Measurements from ENCODE around the gene ATP6V0D1. TPM values are rescaled to one million over a fixed set of nuclear protein-coding genes. Genes with fewer than 3 reads are reported as not detected.
"Not testable (repeated sequence)": the region's sequence is repeated elsewhere in the genome, so short reads cannot be mapped to it uniquely, and the experiment has no call there.

The ATP6V0D1 gene
- polyA plus RNA-seq, 4 donors = 89.4 to 94.5 (median 92.3) TPM

DNA sequence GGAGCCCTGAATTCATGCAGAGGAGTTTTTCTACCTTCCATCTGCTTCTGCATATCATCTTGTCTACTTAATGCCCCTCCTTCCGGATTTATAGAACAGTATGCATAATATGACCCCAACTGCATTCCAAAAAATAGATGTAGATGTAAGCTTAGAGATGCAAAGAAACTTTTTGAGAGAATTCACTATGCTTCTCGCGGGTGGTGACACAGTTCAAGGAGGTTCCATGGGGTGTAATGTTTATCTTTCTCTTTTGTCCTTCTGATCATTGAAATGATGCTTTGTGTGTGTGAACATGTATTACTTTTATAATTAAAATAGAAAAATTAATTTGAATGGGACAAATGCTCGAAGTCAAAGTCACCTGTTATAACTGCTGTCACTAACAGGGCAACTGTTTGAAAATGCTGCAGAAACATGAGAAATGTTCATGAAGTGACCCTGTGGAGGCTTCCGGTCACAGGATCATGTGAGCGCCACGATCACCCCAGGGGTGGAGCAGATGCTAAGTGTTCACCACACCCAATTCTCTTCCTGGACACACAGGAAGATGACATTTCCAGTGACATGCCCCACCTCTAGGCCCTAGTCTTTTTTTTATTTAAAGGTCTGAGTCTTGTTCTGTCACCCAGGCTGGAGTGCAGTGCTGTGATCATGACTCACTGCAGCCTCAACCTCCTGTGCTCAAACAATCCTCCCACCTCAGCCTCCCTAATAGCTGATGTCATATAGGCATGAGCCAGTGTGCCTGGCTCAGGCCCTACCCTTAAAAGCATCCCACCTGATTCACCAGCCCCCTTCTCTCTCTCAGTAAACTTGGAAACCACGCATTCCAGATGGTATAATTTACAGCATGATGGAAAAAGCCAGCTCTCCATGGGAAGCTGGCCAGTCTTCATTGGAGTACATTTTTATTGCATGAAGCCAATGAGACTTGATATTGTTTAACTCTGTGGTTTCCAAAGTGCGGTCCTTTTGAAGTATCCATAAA is 23.4 kb upstream of the ATP6V0D1 start:
- DNase-seq (ENCODE audit: low read depth in 4 of 4, low spot score in 2 of 4) = no peak

DNA sequence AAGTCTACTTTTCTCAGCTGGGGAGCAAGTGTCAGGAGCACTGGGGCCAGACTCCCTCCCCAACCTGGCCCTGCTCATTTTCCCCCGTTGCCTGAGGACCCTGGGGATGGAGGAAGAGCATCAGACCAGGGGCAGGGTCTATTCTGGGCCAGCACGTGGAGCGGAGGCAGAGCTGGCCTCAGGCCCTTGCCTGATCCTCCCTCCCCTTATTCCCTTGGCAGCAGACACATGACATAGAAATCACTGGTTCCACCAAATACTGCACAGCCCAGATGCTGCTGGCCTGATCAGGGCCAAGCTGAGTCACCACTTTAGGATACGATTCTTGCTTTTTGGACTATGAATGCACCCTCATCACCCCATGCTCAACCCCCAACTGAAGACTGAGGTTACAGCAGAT is 18.1 kb upstream of the ATP6V0D1 start:
- no peak for DNase-seq (ENCODE audit: low read depth in 4 of 4, low spot score in 2 of 4)

DNA sequence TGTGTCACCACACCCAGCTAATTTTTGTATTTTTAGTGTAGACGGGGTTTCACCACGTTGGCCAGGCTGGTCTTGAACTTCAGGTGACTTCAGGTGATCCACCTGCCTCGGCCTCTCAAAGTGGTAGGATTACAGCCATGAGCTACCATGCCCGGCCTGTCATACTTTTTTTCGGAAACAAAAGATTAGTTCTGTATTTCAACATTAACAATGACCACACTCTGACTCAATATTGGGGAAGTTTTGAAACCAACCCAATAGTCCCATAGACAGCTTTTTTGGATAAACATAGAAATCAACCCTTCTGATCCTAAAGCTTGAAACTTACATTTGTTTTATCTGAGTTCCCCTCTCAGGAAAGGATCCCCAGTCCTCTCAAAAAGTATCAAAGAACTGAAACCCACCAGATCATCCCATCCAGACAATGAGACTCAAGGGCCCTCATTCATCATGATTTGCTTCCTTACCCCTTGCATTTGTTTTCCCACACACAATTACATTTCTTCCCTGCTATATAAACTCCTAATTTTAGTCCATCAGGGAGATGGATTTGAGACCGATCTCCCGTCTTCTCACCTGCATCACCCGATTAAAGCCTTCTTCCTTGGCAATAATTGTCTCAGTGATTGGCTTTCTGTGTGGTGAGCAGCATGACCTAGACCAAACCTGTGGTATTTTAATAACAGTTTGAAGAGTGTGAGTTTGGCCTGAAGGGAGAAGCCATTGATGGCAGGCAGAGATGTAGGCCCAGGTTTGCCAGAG is 9.6 kb upstream of the ATP6V0D1 start:
- DNase-seq (ENCODE audit: low read depth in 4 of 4, low spot score in 2 of 4) = no peak

DNA sequence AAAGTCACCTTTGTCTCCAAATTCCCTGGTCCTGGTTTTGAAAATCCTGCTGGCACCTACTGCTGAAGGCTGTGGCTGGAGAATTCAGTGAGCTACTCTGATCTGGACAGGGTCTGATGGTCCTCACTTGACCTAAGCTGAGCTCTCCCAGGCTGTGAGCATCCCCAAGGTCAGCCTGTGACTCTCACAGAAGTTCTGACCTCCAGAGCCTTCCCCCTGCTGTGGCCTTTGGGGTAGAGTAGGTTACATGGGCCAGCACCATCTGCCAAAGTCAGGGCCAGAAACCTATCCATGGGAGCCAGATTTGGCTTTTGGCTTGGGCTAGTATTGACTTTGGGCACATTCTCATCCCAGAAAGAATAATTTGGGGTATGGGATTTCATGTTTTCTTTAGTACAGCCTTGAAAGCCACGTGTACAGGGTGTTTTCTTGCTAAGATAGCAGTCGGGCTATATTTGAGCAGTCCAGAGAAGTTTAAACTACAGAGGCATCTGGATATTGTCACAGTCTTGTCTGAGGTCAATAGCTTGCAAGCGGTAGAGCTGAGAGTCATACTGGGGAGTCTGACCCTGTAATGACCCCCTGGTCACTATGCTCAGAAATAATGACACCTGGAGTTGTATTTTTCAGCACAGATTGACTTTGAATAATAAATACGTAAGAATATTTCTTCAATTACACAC is 8.6 kb upstream of the ATP6V0D1 start:
- no peak for DNase-seq (ENCODE audit: low read depth in 4 of 4, low spot score in 2 of 4)

DNA sequence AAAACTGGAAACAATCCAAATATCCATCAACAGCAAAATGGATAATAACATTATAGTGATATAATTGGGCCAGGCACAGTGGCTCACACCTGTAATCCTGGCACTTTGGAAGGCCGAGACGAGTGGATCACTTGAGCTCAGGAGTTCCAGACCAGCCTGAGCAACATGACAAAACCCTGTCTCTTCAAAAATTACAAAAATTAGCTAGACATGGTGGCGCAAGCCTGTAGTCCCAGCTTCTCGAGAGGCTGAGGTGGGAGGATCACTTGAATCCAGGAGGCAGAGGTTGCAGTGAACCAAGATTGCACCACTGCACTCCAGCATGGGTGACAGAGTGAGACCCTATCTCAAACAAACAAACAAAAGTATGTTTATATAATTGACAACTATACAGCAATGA is 6.6 kb upstream of the ATP6V0D1 start:
- not testable (repeated sequence) for DNase-seq (ENCODE audit: low read depth in 4 of 4, low spot score in 2 of 4)

DNA sequence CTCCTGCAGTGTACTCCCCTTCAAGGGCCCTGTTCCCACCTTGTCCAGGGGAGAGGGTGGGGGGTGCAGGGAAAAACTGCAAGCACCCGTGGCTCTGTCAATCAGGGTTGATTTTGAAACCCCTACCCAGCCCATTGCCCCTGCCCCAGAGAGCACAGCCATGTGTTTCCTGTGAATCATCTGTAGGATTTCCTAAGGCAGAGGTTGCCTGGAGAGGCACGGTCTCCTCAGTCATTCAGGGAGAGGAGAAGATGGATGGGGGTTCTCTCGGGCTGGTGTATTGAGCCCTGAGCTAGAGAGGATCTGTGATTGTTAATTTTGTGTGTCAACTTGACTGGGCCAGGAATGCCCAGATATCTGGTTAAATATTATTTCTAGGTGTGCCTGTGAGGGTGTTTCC is 5.8 kb upstream of the ATP6V0D1 start:
- DNase-seq (ENCODE audit: low read depth in 4 of 4, low spot score in 2 of 4) = no peak

DNA sequence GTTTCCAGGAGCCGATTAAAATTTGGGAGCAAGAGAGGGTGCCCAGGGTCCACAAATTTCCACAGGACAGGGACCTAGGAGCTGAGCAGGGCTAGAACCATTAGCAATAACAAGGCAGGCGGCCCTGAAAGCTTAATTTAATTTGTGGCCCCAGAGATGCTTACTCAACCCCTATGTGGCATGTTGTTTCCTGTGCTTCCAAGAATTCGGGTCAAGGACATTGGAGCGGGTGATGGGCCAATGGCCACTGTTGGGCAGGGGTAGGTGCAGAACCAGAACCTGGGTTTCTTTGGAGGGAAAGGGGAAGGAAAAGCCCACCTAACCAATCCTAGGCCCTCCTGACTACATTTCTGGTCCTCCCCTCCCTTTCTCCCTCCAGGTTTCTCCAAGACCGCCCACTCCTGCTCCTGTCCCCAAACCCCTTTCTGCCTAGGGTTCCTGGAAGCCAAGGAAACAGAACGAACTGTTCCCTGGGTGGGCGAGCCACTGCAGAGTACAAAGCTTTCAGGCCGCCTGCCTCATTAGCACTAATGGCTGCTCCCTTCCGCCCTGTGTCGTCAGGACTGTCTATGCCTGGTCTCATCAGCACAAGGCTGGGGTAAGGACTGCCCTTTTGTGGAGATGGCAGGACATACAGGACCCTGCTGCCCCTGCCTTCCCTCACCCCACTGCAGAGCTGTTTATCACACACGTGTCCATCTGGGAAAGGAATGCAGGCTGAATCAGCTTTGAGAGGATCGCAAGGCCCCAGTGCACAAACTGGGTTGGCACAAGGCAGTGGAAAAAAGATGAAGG is 3.0 kb upstream of the ATP6V0D1 start:
- no peak for DNase-seq (ENCODE audit: low read depth in 4 of 4, low spot score in 2 of 4)

DNA sequence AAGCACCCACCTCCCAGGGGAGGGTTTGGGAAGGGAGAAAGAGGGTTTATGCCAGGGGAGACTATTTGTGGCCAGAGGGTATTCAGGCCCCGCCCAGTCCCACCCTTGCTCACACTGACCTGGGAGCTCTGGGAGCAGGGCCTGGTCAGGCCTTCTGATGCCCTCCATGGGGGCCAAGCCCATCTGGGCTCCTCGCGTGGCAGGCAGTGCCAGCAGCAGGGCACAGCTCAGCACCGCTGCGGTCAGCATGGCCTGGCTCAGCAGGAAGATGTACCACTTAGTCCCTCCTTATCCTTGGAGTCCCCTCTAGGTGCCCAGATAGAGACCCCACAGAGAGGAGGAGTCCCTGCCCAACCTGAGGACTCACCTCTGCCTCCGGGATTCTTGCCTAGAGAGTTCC is 2.2 kb upstream of the ATP6V0D1 start, which contains the start of gene AGRP:
Gene AGRP (minus strand): TSS at position 398 of the 400 bp plus-strand sequence. CDS start 149 bp downstream, at position 249.
- no peak for DNase-seq (ENCODE audit: low read depth in 4 of 4, low spot score in 2 of 4)

DNA sequence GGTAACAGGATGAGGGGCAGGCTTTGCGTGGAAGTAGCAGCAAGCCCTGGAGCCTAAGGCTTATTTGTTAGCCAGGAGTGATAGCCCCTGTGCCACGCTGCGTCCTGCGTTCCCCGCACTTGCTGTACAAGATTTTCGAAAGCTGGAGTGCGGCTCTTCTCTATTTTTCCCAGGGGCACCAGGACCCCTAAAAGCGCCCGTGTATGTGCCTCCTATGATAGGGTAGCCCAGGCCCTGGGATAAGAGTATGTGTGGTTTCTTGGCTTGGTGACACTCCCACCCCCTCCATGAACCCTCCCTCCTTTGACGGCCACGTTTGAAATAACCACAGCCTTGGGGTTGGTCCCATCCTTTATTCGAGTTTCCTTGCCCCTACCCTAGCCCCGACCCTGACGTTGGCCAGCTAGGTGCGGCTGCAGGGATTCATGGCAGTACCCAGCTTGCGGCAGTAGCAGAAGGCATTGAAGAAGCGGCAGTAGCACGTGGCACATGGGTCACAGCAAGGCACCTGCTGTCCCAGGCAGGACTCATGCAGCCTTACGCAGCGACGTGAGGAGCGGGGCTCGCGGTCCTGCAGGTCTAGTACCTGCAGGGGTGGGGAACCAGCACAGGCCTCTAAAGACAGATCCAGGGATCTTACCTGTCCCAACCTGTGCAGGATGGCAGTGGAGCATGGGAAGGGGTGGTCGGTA is 1.4 kb upstream of the ATP6V0D1 start:
- no peak for DNase-seq (ENCODE audit: low read depth in 4 of 4, low spot score in 2 of 4)

DNA sequence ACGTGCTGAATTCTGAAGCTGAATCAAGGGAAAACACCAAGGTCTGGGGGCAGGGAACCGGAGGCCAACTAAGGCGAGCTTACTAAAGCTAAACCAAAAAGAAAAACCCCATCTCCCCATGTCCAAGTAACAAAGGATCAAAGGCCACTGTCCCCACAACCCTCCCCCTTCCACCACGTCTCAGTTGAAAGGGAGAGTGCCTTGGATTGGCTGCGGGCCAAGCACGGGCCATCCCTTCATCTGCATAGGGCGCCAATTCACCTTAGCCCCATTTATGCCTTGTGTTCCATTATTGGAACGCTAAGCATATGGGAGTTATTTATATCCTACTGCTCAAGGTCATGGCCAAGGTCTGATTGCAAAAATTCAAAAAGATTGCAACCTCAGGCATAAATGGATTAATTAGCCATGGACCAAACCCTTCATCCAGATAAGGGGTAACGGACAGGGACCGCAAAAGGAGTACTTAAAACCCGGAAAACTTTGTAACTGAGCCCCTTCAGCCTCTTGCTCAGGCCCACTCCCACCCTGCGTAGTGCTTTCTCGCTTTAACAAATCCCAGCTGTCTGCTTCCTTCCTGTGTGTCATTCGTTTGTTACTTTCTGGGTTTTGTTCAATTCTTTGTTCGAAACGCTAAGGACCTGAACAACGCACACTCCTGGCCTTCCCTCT is 740 bp upstream of the ATP6V0D1 start:
- no peak for DNase-seq (ENCODE audit: low read depth in 4 of 4, low spot score in 2 of 4)

DNA sequence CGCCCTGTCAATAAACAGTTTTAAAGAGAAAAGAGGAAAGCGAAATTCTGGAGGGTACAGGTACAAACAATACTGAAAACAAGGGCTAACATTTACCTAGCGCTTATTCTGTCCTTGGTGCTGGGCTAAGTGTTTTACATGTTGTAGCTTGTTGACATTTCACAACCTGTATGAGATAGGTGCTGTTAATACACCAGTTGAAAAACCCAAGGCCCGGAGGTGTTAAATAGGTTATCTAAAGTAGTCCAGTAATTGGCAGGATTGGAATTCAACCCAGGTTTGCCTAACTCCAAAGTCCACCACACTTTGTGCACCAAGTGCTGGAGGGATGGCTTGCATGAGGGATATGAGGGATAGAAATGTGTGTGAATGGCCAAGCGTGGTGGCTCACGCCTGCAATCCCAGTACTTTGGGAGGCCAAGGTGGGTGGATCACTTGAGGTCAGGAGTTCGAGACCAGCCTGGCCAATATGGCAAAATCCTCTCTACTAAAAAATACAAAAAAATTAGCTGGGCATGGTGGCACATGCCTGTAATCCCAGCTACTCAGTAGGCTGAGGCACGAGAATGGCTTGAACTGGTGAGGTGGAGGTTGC is 2.9 kb downstream of the ATP6V0D1 start:
- no peak for DNase-seq (ENCODE audit: low read depth in 4 of 4, low spot score in 2 of 4)

DNA sequence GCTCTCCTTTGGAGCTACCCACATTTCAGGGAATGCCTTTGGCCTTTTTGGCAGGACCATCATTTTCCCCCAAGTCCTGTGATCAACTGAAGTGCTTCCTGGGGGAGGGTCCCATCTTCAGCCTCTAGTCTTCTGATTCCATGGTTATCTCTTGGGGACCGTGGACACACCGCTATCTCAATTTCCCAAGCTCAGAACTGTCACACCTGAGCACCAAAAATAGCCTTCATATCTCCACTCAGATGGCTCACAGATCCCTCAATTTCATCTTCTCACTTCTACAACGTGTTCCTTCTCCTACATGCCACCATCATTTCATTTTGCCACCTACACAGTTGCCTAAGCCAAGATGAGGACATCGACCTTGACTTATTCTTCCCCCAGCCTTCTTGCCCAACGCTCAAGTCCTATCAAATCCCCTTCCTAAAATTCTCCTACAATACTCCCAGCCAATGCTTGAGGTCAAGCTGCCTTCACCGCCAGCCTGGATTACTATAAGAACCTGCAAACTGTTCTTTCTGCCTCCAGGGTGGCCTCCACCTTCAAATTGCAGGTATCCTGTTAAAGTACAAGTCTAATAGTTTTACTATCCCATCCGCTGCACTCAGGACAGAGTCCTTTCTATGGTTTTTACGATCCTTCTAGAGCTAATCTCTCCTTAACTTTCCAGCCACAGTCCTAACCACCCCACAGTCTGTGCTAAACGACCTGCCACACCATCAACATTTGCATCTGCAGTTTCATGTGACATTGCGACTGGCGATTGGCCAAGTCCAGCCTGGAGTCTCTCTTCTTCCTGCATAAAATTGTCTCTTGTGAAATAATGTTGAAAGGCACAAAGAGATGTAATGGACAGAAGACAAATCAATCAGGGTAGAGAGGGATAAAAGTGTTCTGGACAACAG is 6.2 kb downstream of the ATP6V0D1 start:
- no peak for DNase-seq (ENCODE audit: low read depth in 4 of 4, low spot score in 2 of 4)

DNA sequence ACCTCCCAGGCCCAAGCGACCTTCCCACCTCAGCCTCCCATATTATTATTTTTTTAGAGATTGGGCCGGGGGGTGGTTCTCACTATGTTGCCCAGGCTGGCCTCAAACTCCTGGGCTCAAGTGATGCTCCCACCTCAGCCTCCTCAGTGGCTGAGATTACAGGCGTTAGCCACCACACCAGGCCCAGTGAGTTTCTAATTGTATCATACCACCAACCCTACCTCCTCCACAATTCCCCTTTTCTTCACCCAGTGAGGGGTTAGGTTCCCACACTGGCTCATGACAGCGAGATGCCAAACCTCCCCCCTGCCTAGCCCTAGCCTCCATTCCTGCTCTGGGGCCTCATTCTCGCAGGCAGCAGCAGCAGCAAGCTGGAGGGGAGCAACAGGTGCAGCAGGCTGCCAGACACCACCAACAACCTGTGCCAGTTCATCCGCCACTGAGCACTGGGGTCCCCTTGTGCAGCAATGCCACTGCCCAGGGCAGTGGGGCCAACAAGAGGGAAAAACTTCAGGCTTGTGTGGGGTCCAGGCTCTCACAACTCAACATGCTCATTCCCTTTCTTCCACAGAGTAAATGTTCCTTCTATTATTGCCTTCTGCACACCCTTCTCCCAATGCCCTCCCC is 9.1 kb downstream of the ATP6V0D1 start:
- no peak for DNase-seq (ENCODE audit: low read depth in 4 of 4, low spot score in 2 of 4)

DNA sequence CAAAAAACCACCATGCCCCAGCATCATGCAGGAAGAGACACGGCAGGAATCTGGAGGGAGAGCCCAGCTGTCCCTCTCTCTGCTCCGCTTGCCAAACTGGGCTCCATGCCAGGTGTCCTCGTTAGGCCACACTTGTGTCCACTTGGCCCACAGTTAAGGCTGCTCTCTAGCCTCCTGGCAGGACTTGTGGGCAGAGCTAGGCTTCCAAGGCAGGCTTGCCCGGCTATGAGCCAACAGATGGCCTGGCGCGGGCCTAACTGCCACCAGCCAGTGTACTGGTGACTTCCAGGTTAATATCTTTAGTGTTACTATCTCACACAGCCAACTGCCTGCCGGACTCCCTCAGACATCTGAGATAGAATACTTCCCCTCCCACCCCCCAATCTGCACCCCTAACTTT is 10.6 kb downstream of the ATP6V0D1 start:
- DNase-seq (ENCODE audit: low read depth in 4 of 4, low spot score in 2 of 4) = no peak

DNA sequence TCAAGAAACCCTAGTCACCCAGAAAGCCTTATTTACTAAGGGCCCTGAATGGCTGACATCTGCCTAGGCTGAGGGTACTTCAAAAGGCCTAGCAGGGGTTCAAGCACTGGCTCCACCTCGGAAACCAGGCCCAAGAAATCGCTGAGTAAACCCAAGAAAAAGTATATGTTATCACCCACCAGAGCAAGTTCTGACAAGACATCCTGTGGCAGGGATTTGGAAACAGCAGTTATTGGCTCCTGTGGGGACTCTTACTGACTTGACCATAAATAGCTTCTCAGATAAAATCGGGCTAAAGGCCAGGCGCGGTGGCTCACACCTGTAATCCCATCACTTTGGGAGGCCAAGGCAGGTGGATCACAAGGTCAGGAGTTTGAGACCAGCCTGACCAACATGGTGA is 12.2 kb downstream of the ATP6V0D1 start:
- no peak for DNase-seq (ENCODE audit: low read depth in 4 of 4, low spot score in 2 of 4)

DNA sequence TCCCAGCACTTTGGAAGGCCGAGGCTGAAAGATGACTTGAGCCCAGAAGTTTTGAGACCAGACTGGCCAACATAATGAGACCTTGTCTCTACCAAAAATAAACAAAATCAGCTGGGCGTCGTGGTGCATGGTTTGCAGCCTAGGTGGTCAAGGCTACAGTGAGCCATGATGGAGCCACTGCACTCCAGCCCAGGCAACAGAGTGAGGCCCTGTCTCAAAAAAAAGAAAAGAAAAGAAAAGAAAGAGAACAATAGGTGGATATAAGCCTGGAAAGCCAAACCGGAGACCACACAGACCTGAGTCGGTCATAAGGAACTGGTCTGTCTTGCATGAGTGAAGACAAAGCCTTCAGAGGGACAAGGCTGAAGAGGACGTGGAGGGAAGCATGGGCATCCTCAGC is 14.4 kb downstream of the ATP6V0D1 start:
- DNase-seq (ENCODE audit: low read depth in 4 of 4, low spot score in 2 of 4) = no peak

DNA sequence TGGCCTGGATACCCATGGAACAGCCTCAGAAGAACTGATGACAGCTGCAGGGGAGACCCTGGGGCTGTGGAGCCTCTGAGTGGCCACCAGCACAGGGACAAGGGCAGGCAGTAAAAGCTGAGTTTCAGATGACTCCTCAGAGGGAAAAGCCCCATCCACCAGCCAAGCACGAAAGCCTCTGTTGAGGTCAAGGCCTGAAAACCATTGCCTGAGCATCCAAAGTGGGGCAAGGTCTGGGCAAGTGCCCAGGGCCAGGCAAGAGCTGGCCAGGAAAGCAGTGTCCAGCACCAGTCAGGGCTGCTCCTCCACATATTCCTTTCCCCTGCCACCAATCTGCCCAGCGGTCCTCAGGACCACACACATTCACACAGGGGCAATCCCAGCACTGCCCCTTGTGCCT is 16.4 kb downstream of the ATP6V0D1 start:
- no peak for DNase-seq (ENCODE audit: low read depth in 4 of 4, low spot score in 2 of 4)
